Neuronal stem cell (in vitro differentiated cells): ENCODE measurements around the gene ADTRP.

Experiments
- DNase-seq: peaks from one replicate; pipeline ENCODE4 v3.0.0-alpha.2; 2013; ENCODE audit warnings: low spot score
- H2AFZ ChIP-seq: one replicate; pipeline ENCODE4 v1.6.1; 2013; ENCODE audit warnings: mild to moderate bottlenecking, low read length, inconsistent platforms
- H2AK5ac ChIP-seq: 2 replicates; pipeline ENCODE4 v1.6.1; 2013; ENCODE audit warnings: low read depth, mild to moderate bottlenecking, inconsistent platforms, low read length, moderate library complexity, mixed read lengths
- H2BK120ac ChIP-seq: 2 replicates; pipeline ENCODE4 v1.6.1; 2013; ENCODE audit warnings: low read depth, mild to moderate bottlenecking, inconsistent platforms, low read length, moderate library complexity, mixed read lengths
- H2BK12ac ChIP-seq: one replicate; pipeline ENCODE4 v1.6.1; 2013; ENCODE audit warnings: low read length, inconsistent platforms
- H2BK15ac ChIP-seq: 2 replicates; pipeline ENCODE4 v1.6.1; 2013; ENCODE audit warnings: mild to moderate bottlenecking, low read length, inconsistent platforms, mixed read lengths
- H2BK5ac ChIP-seq: one replicate; pipeline ENCODE4 v1.6.1; 2013; ENCODE audit warnings: inconsistent platforms, mild to moderate bottlenecking, low read length, moderate library complexity
- H3K14ac ChIP-seq: one replicate; pipeline ENCODE4 v1.6.1; 2013; ENCODE audit warnings: low read length, inconsistent platforms
- H3K18ac ChIP-seq: 2 replicates; pipeline ENCODE4 v1.6.1; 2013; ENCODE audit warnings: low read length, inconsistent platforms
- H3K23ac ChIP-seq: 2 replicates; pipeline ENCODE4 v1.6.1; 2013; ENCODE audit warnings: low read depth, mild to moderate bottlenecking, mixed read lengths, low read length, inconsistent platforms; ENCODE audit not compliant: poor library complexity
- H3K27ac ChIP-seq: replicated peaks from 3 replicates; pipeline ENCODE4 v1.5.1; 2013; ENCODE audit warnings: low read length, inconsistent platforms
- H3K27me3 ChIP-seq, 3 experiments: 2 replicates each; pipeline ENCODE4 v1.6.1; 2013; ENCODE audit warnings: low read length in 3 of 3, mild to moderate bottlenecking in 2 of 3, inconsistent platforms in 1 of 3, low read depth in 1 of 3, mixed read lengths in 1 of 3, moderate library complexity in 1 of 3; ENCODE audit not compliant: control insufficient read depth in 3 of 3, insufficient read depth in 3 of 3
- H3K36me3 ChIP-seq, 2 donors: replicated peaks in 1 of 2; 2 replicates each; pipeline ENCODE4 v1.6.1; 2013; ENCODE audit warnings: low read length in 2 of 2; ENCODE audit not compliant: control insufficient read depth in 2 of 2, insufficient read depth in 2 of 2
- H3K4ac ChIP-seq: 2 replicates; pipeline ENCODE4 v1.6.1; 2013; ENCODE audit warnings: inconsistent platforms, mild to moderate bottlenecking, low read length, moderate library complexity
- H3K4me1 ChIP-seq, 2 donors: 1 replicate in 1 of 2; 2 replicates in 1 of 2; pipeline ENCODE4 v1.6.1; 2013; ENCODE audit warnings: low read length in 2 of 2, low read depth in 1 of 2; ENCODE audit not compliant: control insufficient read depth in 2 of 2, insufficient read depth in 1 of 2
- H3K4me2 ChIP-seq: one replicate; pipeline ENCODE4 v1.6.1; 2013; ENCODE audit warnings: mild to moderate bottlenecking, low read length, inconsistent platforms; ENCODE audit not compliant: insufficient read depth, poor library complexity, severe bottlenecking
- H3K4me3 ChIP-seq, 2 donors: 2 replicates each; pipeline ENCODE4 v1.5.1; 2013; ENCODE audit warnings: low read length in 2 of 2, mild to moderate bottlenecking in 2 of 2, inconsistent platforms in 1 of 2, moderate library complexity in 1 of 2
- H3K79me1 ChIP-seq: one replicate; pipeline ENCODE4 v1.6.1; 2013; ENCODE audit warnings: low read depth, mild to moderate bottlenecking, inconsistent platforms, low read length, moderate library complexity
- H3K9ac ChIP-seq: one replicate; pipeline ENCODE4 v1.6.1; 2013; ENCODE audit warnings: mild to moderate bottlenecking, low read depth, low read length, inconsistent platforms; ENCODE audit not compliant: poor library complexity
- H3K9me3 ChIP-seq, 2 donors: replicated peaks in 1 of 2; 2 replicates each; pipeline versions ENCODE3 to v1.6.1; 2013; ENCODE audit warnings: low read length in 2 of 2, mild to moderate bottlenecking in 2 of 2, inconsistent platforms in 1 of 2, low read depth in 1 of 2, mixed read lengths in 1 of 2, moderate library complexity in 1 of 2; ENCODE audit not compliant: control insufficient read depth in 2 of 2, insufficient read depth in 1 of 2
- H4K8ac ChIP-seq: one replicate; pipeline ENCODE4 v1.6.1; 2013; ENCODE audit warnings: low read depth, mild to moderate bottlenecking, inconsistent platforms, low read length, moderate library complexity
- H4K91ac ChIP-seq: one replicate; pipeline ENCODE4 v1.6.1; 2013; ENCODE audit warnings: low read length, low read depth, mild to moderate bottlenecking, inconsistent platforms; ENCODE audit not compliant: poor library complexity
- WGBS, 2 donors: extraction: QIAGEN DNeasy Blood & Tissue Kit; methylation state at CpG; one replicate each; pipeline ENCODE4 v1.1.7; 2013; ENCODE audit warnings: missing lambda C conversion rate in 2 of 2, mixed read lengths in 1 of 2; ENCODE audit not compliant: insufficient read length in 2 of 2, insufficient replicate concordance in 1 of 2; ENCODE audit errors: extremely low coverage in 2 of 2; 5-methylcytosine and 5-hydroxymethylcytosine counted together

The ADTRP gene

GRCh38 chr6:11747021-11747420 lies 31.6 kb downstream of the ADTRP start:
- Histone ChIP-seq H3K4me2 (no peak overlapping the region), H2BK12ac (no peak overlapping the region), H4K91ac (no peak overlapping the region), H2AK5ac (no peak overlapping the region), H3K27ac (no peak overlapping the region), H3K4ac (no peak overlapping the region), H3K27me3 (no peaks in the 10 kb centered on the region), H3K36me3 (no peaks in the 10 kb centered on the region), H3K9me3 (no peaks in the 10 kb centered on the region), H3K79me1 (no peaks in the 10 kb centered on the region), H3K23ac (no peak overlapping the region), H2BK120ac (no peak overlapping the region), H3K14ac (no peak overlapping the region), H3K18ac (no peak overlapping the region), H3K4me1 (no peaks in the 10 kb centered on the region), H3K9ac (no peak overlapping the region), H2BK5ac (no peak overlapping the region), H4K8ac (no peak overlapping the region), H2AFZ (no peak overlapping the region), H2BK15ac (no peak overlapping the region), H3K4me3 (no peak overlapping the region)
- DNase-seq, result no peak
- WGBS, 2 donors, result no CpG with 5 or more reads among the region's 3 CpGs

DNA sequence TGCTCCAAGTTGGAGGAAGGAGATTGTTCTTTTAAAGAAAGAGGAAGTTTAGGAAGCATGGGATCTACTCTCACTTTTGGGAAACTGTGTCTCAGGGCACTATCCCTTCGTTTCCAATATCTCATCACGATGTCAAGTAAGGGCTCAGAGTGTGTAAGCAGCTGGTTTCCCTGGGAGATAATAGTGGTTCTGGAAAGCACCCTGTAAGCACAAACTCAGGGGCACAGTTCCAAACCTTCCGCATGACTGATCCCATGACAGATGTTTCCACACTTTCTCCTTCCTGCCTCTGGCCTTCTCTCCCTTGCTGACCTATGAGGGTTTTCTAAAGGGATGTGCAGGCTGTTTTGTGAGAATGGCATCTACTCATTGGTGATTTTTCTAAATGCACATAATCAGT lies 33.9 kb downstream of the ADTRP start:
- Histone ChIP-seq H3K27ac (no peak overlapping the region), H3K4me3 (no peak overlapping the region), H3K4me1 (no peaks in the 10 kb centered on the region), H3K27me3 (no peaks in the 10 kb centered on the region), H3K79me1 (no peaks in the 10 kb centered on the region), H3K14ac (no peak overlapping the region), H3K23ac (no peak overlapping the region), H2BK5ac (no peak overlapping the region), H2BK12ac (no peak overlapping the region), H3K9ac (no peak overlapping the region), H2BK120ac (no peak overlapping the region), H3K9me3 (no peaks in the 10 kb centered on the region), H3K36me3 (no peaks in the 10 kb centered on the region), H3K4ac (no peak overlapping the region), H4K8ac (no peak overlapping the region), H2AFZ (no peak overlapping the region), H3K4me2 (no peak overlapping the region), H3K18ac (no peak overlapping the region), H2AK5ac (no peak overlapping the region), H2BK15ac (no peak overlapping the region), H4K91ac (no peak overlapping the region)
- WGBS, 2 donors, result no CpG with 5 or more reads among the region's 3 CpGs
- no peak for DNase-seq

DNA sequence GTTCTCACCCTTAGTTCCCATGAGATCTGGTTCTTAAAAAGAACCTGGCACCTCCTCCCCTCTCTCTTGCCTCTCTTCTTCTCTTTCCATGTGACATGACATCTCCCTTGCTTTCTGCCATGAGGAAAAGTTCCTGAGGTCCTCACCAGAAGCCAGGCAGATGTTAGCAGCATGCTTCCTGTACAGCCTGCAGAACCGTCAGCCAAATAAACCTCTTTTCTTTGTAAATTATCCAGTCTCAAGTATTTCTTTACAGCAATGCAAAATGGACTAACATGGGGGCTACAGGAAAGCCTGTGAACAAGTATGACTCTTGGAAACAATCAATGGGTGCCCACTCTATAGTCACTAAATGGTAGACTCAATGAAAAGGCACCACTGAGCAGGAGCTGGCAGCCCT lies 34.5 kb downstream of the ADTRP start:
- Histone ChIP-seq H2BK12ac (no peak overlapping the region), H2AK5ac (no peak overlapping the region), H3K23ac (no peak overlapping the region), H3K4me3 (no peak overlapping the region), H3K79me1 (no peaks in the 10 kb centered on the region), H3K9me3 (no peaks in the 10 kb centered on the region), H3K4ac (no peak overlapping the region), H4K91ac (no peak overlapping the region), H3K4me2 (no peak overlapping the region), H2BK120ac (no peak overlapping the region), H2BK15ac (no peak overlapping the region), H3K27me3 (no peaks in the 10 kb centered on the region), H3K27ac (no peak overlapping the region), H2BK5ac (no peak overlapping the region), H3K9ac (no peak overlapping the region), H4K8ac (no peak overlapping the region), H3K36me3 (no peaks in the 10 kb centered on the region), H3K4me1 (no peaks in the 10 kb centered on the region), H3K18ac (no peak overlapping the region), H2AFZ (no peak overlapping the region), H3K14ac (no peak overlapping the region)
- DNase-seq, result no peak
- WGBS, 2 donors, result no CpG with 5 or more reads among the region's 1 CpG

DNA sequence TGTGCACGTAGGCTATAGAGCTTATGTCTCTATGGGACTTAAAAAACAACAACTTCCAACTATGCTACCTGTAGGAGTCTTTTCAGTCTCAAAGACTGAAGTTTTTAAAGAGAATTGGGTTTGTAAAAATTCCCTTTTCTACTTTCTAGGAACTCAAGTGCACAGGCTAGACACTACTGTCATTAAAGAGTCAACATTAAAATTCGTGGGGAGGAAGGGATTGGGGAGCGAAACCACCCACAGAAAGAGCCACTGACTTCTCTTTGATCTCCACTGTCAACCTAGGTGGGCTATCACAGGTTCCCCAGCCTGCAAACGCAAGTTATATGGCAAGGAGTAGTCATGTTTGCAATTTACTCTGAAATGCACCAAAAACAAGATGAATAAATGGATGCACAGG lies 37.7 kb downstream of the ADTRP start:
- H3K27ac ChIP-seq, result no peak overlapping the region
- H2BK15ac ChIP-seq, result no peak overlapping the region
- no peak overlapping the region for H2AFZ ChIP-seq
- H2BK5ac ChIP-seq, result no peak overlapping the region
- no peaks in the 10 kb centered on the region for H3K27me3 ChIP-seq
- no peaks in the 10 kb centered on the region for H3K79me1 ChIP-seq
- H3K36me3 ChIP-seq, result no peaks in the 10 kb centered on the region
- H2BK12ac ChIP-seq, result no peak overlapping the region
- H4K91ac ChIP-seq, result no peak overlapping the region
- no peak overlapping the region for H3K9ac ChIP-seq
- no peak overlapping the region for H4K8ac ChIP-seq
- H3K14ac ChIP-seq, result no peak overlapping the region
- no peak overlapping the region for H3K23ac ChIP-seq
- H2BK120ac ChIP-seq, result no peak overlapping the region
- H3K4ac ChIP-seq, result no peak overlapping the region
- no peak overlapping the region for H2AK5ac ChIP-seq
- H3K4me2 ChIP-seq, result no peak overlapping the region
- no peaks in the 10 kb centered on the region for H3K9me3 ChIP-seq
- H3K4me3 ChIP-seq, result no peak overlapping the region
- H3K4me1 ChIP-seq, result peaks cover 3 to 16% of the 10 kb centered on the region in 2 donors
- DNase-seq, result no peak
- no peak overlapping the region for H3K18ac ChIP-seq
- no CpG with 5 or more reads among the region's 4 CpGs for WGBS, 2 donors
